ENCODE results near the gene RBM15B. TPM values are rescaled to one million over a fixed set of nuclear protein-coding genes. Genes with fewer than 3 reads are reported as not detected.

The RBM15B gene
- total RNA-seq, 1 experiment from 2014 or later = 55.6 TPM

GRCh38 chr3:51382076-51382745 lies 8.9 kb upstream of the RBM15B start:
- Mint-ChIP-seq H3K4me3 (no peak overlapping the region), H3K27me3 (ENCODE audit: low read depth) (no peaks in the 10 kb centered on the region), H3K9me3 (no peaks in the 10 kb centered on the region), H3K36me3 (peaks cover 16% of the 10 kb centered on the region), H3K4me1 (peaks cover 27% of the 10 kb centered on the region), H3K27ac (no peak overlapping the region)
- ChIA-PET POLR2A (no interaction called here), CTCF (interaction anchor here (1.3 to 1.7 kb wide), 2 partner anchors 10 to 71 kb away, joined by 3 to 7 read pairs; no protein-coding TSS in a partner anchor)
- no peak for TF ChIP-seq SOX15 (CRISPR knock-in tag; IDR thresholded peaks at IDR 0.05)
- TF ChIP-seq USF2 (CRISPR knock-in tag; IDR thresholded peaks at IDR 0.05) = no peak; the same call in 1 of the 2 replicates
- no peak for TF ChIP-seq ETV6 (CRISPR knock-in tag; IDR thresholded peaks at IDR 0.05)
- TF ChIP-seq, protein P1, sequence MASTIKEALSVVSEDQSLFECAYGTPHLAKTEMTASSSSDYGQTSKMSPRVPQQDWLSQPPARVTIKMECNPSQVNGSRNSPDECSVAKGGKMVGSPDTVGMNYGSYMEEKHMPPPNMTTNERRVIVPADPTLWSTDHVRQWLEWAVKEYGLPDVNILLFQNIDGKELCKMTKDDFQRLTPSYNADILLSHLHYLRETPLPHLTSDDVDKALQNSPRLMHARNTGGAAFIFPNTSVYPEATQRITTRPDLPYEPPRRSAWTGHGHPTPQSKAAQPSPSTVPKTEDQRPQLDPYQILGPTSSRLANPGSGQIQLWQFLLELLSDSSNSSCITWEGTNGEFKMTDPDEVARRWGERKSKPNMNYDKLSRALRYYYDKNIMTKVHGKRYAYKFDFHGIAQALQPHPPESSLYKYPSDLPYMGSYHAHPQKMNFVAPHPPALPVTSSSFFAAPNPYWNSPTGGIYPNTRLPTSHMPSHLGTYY (CRISPR knock-in tag; IDR thresholded peaks at IDR 0.05) = no peak
- TF ChIP-seq CBFB (CRISPR knock-in tag; IDR thresholded peaks at IDR 0.05; ENCODE audit: low read depth) = no peak
- no peak for TF ChIP-seq ZNF138 (CRISPR knock-in tag; conservative IDR thresholded peaks at IDR 0.05)
- TF ChIP-seq ZBTB21 (CRISPR knock-in tag; IDR thresholded peaks at IDR 0.05; ENCODE audit: borderline replicate concordance) = no peak
- TF ChIP-seq ZNF317 (CRISPR knock-in tag; IDR thresholded peaks at IDR 0.05; ENCODE audit: borderline replicate concordance, low read depth) = no peak
- TF ChIP-seq HMGA2 (CRISPR knock-in tag; IDR thresholded peaks at IDR 0.05) = no peak
- no peak for TF ChIP-seq ZNF423 (CRISPR knock-in tag; IDR thresholded peaks at IDR 0.05)
- TF ChIP-seq CREM (CRISPR knock-in tag; IDR thresholded peaks at IDR 0.05) = no peak
- TF ChIP-seq NR2C2 (CRISPR knock-in tag; IDR thresholded peaks at IDR 0.05) = no peak
- TF ChIP-seq NFATC4 (CRISPR knock-in tag; IDR thresholded peaks at IDR 0.05) = no peak
- TF ChIP-seq, protein P2, sequence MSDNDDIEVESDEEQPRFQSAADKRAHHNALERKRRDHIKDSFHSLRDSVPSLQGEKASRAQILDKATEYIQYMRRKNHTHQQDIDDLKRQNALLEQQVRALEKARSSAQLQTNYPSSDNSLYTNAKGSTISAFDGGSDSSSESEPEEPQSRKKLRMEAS (CRISPR knock-in tag; IDR thresholded peaks at IDR 0.05) = no peak
- ATAC-seq (peak; percentile 6; the same call in 1 of the 2 replicates), DNase-seq (ENCODE audit: low spot score) (no peak)

GRCh38 chr3:51382947-51383578 lies 8.0 kb upstream of the RBM15B start:
- ChIA-PET POLR2A (interaction anchor here (0.6 kb wide), 1 partner anchor 794 kb away, joined by 6 read pairs; no protein-coding TSS in a partner anchor), CTCF (interaction anchor here (1.3 to 2.2 kb wide), 4 partner anchors 11 to 767 kb away, joined by 3 to 8 read pairs (median 6); no protein-coding TSS in a partner anchor)
- TF ChIP-seq NFATC4 (CRISPR knock-in tag; IDR thresholded peaks at IDR 0.05) = no peak
- TF ChIP-seq, protein P3, sequence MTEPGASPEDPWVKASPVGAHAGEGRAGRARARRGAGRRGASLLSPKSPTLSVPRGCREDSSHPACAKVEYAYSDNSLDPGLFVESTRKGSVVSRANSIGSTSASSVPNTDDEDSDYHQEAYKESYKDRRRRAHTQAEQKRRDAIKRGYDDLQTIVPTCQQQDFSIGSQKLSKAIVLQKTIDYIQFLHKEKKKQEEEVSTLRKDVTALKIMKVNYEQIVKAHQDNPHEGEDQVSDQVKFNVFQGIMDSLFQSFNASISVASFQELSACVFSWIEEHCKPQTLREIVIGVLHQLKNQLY (CRISPR knock-in tag; IDR thresholded peaks at IDR 0.05) = no peak
- TF ChIP-seq FOXJ3 (CRISPR knock-in tag; IDR thresholded peaks at IDR 0.05; ENCODE audit: borderline replicate concordance) = no peak
- TF ChIP-seq ZNF232 (CRISPR knock-in tag; IDR thresholded peaks at IDR 0.05) = no peak
- no peak for TF ChIP-seq KAT7 (CRISPR knock-in tag; IDR thresholded peaks at IDR 0.05; ENCODE audit: borderline replicate concordance)
- Mint-ChIP-seq H3K9me3 (no peaks in the 10 kb centered on the region), H3K36me3 (peaks cover 24% of the 10 kb centered on the region), H3K4me1 (peaks cover 35% of the 10 kb centered on the region), H3K27ac (peak overlapping the region; percentile 85; the same call in 1 of the 2 replicates), H3K27me3 (ENCODE audit: low read depth) (no peaks in the 10 kb centered on the region), H3K4me3 (peak overlapping the region; percentile 92)
- ATAC-seq (no peak), DNase-seq (ENCODE audit: low spot score) (no peak)

Data from WTC11 (cell line).